MM.1S (cell line): ENCODE data around the gene SHBG.

Experiments
- DNase-seq: peaks from one replicate; pipeline ENCODE4 v3.0.0-alpha.2; 2015
- H2AFZ ChIP-seq: fragments of 300-600 bp; sonication (generic); 2 replicates; pipeline ENCODE4 v1.6.0; 2016; ENCODE audit warnings: antibody characterized with exemption, low read length
- H3F3A ChIP-seq: fragments of 300-600 bp; sonication (generic); 2 replicates; pipeline ENCODE4 v1.6.1; 2016; ENCODE audit warnings: mild to moderate bottlenecking, antibody characterized with exemption, low read length, moderate library complexity, mixed read lengths; ENCODE audit not compliant: insufficient read depth
- H3K27ac ChIP-seq: fragments of 300-600 bp; sonication (generic); 2 replicates; pipeline ENCODE4 v1.5.1; 2016; ENCODE audit warnings: mild to moderate bottlenecking, low read length
- H3K27me3 ChIP-seq: fragments of 300-600 bp; sonication (generic); replicated peaks from 2 replicates; pipeline ENCODE4 v1.6.0; 2016; ENCODE audit warnings: low read length; ENCODE audit not compliant: insufficient read depth
- H3K36me3 ChIP-seq: fragments of 300-600 bp; sonication (generic); replicated peaks from 2 replicates; pipeline ENCODE4 v1.6.1; 2016; ENCODE audit warnings: mild to moderate bottlenecking, low read length, mixed read lengths; ENCODE audit not compliant: insufficient read depth
- H3K4me1 ChIP-seq: fragments of 300-600 bp; sonication (generic); 2 replicates; pipeline ENCODE4 v1.6.1; 2016; ENCODE audit warnings: low read length, mixed read lengths
- H3K4me2 ChIP-seq: fragments of 300-600 bp; sonication (generic); 2 replicates; pipeline ENCODE4 v1.6.0; 2016; ENCODE audit warnings: low read depth, low read length
- H3K4me3 ChIP-seq: fragments of 300-600 bp; sonication (generic); 2 replicates; pipeline ENCODE4 v1.5.1; 2016; ENCODE audit warnings: low read length, mixed read lengths
- H3K79me2 ChIP-seq: fragments of 300-600 bp; sonication (generic); 2 replicates; pipeline ENCODE4 v1.6.1; 2016; ENCODE audit warnings: mixed run types, low read length, mixed read lengths
- H3K9ac ChIP-seq: fragments of 300-600 bp; sonication (generic); 2 replicates; pipeline ENCODE4 v1.6.1; 2016; ENCODE audit warnings: low read length, mixed read lengths
- H3K9me2 ChIP-seq: fragments of 300-600 bp; sonication (generic); replicated peaks from 2 replicates; pipeline ENCODE4 v1.6.1; 2016; ENCODE audit warnings: mild to moderate bottlenecking, low read length, mixed read lengths; ENCODE audit not compliant: insufficient read depth
- H3K9me3 ChIP-seq: fragments of 300-600 bp; sonication (generic); replicated peaks from 2 replicates; pipeline ENCODE4 v1.6.1; 2016; ENCODE audit warnings: mild to moderate bottlenecking, low read length, mixed read lengths; ENCODE audit not compliant: insufficient read depth
- H4K20me1 ChIP-seq: fragments of 300-600 bp; sonication (generic); 2 replicates; pipeline ENCODE4 v1.6.1; 2016; ENCODE audit warnings: mild to moderate bottlenecking, low read length, moderate library complexity, mixed read lengths; ENCODE audit not compliant: insufficient read depth
- CTCF ChIP-seq: fragments of 300-600 bp; sonication (generic); IDR thresholded peaks from 2 replicates; pipeline ENCODE4 v1.5.1; 2016; ENCODE audit warnings: antibody characterized with exemption, low read length, mixed read lengths
- EZH2 ChIP-seq: fragments of 300-600 bp; sonication (generic); optimal IDR thresholded peaks from 2 replicates; pipeline ENCODE3; 2017; ENCODE audit warnings: low read depth, mild to moderate bottlenecking, antibody characterized with exemption, low read length, mixed read lengths
- EZH2phosphoT487 ChIP-seq: fragments of 300-600 bp; sonication (generic); IDR thresholded peaks from 2 replicates; pipeline ENCODE4 v1.6.1; 2018; ENCODE audit warnings: antibody characterized with exemption, low read length

Gene SHBG

GRCh38 chr17:7583253-7584109 is 46.5 kb upstream of the SHBG start, which contains the start of gene MPDU1:
Gene MPDU1 (plus strand): TSS chr17:7583852. CDS start chr17:7583863, 11 bp downstream.
- DNase-seq, result peak; percentile 96
- Histone ChIP-seq H3K9ac (peak within 1 kb of the TSS; percentile 86), H3K4me1 (peaks cover 30% of the 10 kb centered on the region), H3K36me3 (no peaks in the 10 kb centered on the region), H3K9me2 (no peaks in the 10 kb centered on the region), H3K4me3 (peak within 1 kb of the TSS; percentile 80), H3K4me2 (peak within 1 kb of the TSS; percentile 90), H4K20me1 (0 out of 2 replicates have a peak, but pooled peaks cover 6% of the 10 kb centered on the region), H3K79me2 (peaks cover 57% of the 10 kb centered on the region), H3K9me3 (no peaks in the 10 kb centered on the region), H3K27ac (peak within 1 kb of the TSS; percentile 80), H3F3A (peaks cover 31% of the 10 kb centered on the region), H3K27me3 (no peaks in the 10 kb centered on the region), H2AFZ (peak within 1 kb of the TSS; percentile 91)
- no peak for TF ChIP-seq EZH2
- TF ChIP-seq EZH2phosphoT487, result no peak
- no peak for TF ChIP-seq CTCF

GRCh38 chr17:7586673-7587419 is 43.1 kb upstream of the SHBG start:
- H3F3A ChIP-seq, result peaks cover 8% of the 10 kb centered on the region; the same call in 1 of the 2 replicates
- DNase-seq, result no peak
- H3K9me2 ChIP-seq, result no peaks in the 10 kb centered on the region
- no peak overlapping the region for H3K9ac ChIP-seq
- peaks cover 11% of the 10 kb centered on the region for H3K4me1 ChIP-seq
- H3K4me2 ChIP-seq, result no peak overlapping the region
- H3K27ac ChIP-seq, result no peak overlapping the region
- H3K79me2 ChIP-seq, result peaks cover 41% of the 10 kb centered on the region
- no peaks in the 10 kb centered on the region for H3K36me3 ChIP-seq
- TF ChIP-seq EZH2phosphoT487, result no peak
- TF ChIP-seq CTCF, result no peak
- TF ChIP-seq EZH2, result no peak
- H4K20me1 ChIP-seq, result no peaks in the 10 kb centered on the region
- no peaks in the 10 kb centered on the region for H3K27me3 ChIP-seq
- no peaks in the 10 kb centered on the region for H3K9me3 ChIP-seq
- no peak overlapping the region for H2AFZ ChIP-seq
- H3K4me3 ChIP-seq, result no peak overlapping the region

- Histone ChIP-seq H3K4me1 (peaks cover 10% of the 10 kb centered on the region), H3K4me3 (no peak overlapping the region)
- DNase-seq, result no peak
These were observed 42.3 kb upstream of the SHBG start for GRCh38 chr17:7587420-7588151.

More at GRCh38 chr17:7587420-7588151, 42.3 kb upstream of the SHBG start:
- TF ChIP-seq CTCF, result no peak
- TF ChIP-seq EZH2, result no peak
- no peak for TF ChIP-seq EZH2phosphoT487
- Histone ChIP-seq H3K27ac (no peak overlapping the region), H3K4me2 (no peak overlapping the region), H3F3A (peaks cover 11% of the 10 kb centered on the region; the same call in 1 of the 2 replicates), H4K20me1 (no peaks in the 10 kb centered on the region), H3K36me3 (no peaks in the 10 kb centered on the region), H3K27me3 (no peaks in the 10 kb centered on the region), H3K9me2 (no peaks in the 10 kb centered on the region), H2AFZ (no peak overlapping the region), H3K9me3 (no peaks in the 10 kb centered on the region), H3K9ac (no peak overlapping the region), H3K79me2 (peaks cover 34% of the 10 kb centered on the region)
